Esophagus mucosa (tissue), 1 donor: ENCODE data around the gene MED8. TPM values are rescaled to one million over a fixed set of nuclear protein-coding genes. Genes with fewer than 3 reads are reported as not detected.
"Not testable (repeated sequence)": the region's sequence is repeated elsewhere in the genome, so short reads cannot be mapped to it uniquely, and the experiment has no call there.

Source experiments
- ATAC-seq: fragments of 200-7000 bp; cut with Tn5 transposase; one replicate; pipeline ENCODE4 v1.9.1; 2020
- total RNA-seq: library from RNA; stranded (reverse); gene quantifications from one replicate; pipeline ENCODE4 v1.2.4, GENCODE V29; 2023
- donor health status: DM: yes; HTN: yes; CAD: no.

Gene MED8
- total RNA-seq, 1 donor from 2014 or later: 46.0 TPM

- no peak for ATAC-seq
Observed at GRCh38 chr1:43382027-43382779, 7.4 kb downstream of the MED8 start.

- ATAC-seq: no peak
Observed at GRCh38 chr1:43381612-43382011, 8.0 kb downstream of the MED8 start.

GRCh38 chr1:43379476-43379875 is 10.1 kb downstream of the MED8 start:
- ATAC-seq: no peak

GRCh38 chr1:43377831-43378230 is 11.8 kb downstream of the MED8 start:
- ATAC-seq: no peak

GRCh38 chr1:43376723-43377235 is 12.8 kb downstream of the MED8 start:
- peak; percentile 39 for ATAC-seq

GRCh38 chr1:43373066-43373940 is 16.3 kb downstream of the MED8 start:
- peak; percentile 77 for ATAC-seq

GRCh38 chr1:43372172-43372571 is 17.4 kb downstream of the MED8 start:
- no peak for ATAC-seq

GRCh38 chr1:43370564-43370963 is 19.0 kb downstream of the MED8 start:
- ATAC-seq: no peak

- not testable (repeated sequence) for ATAC-seq
Observed at GRCh38 chr1:43369779-43370178, 19.8 kb downstream of the MED8 start.

- no peak for ATAC-seq
Observed at GRCh38 chr1:43368646-43369020, 21.0 kb downstream of the MED8 start.

GRCh38 chr1:43367904-43368645 is 21.5 kb downstream of the MED8 start, which contains the start of gene ELOVL1:
TSS of gene ELOVL1 (minus strand) at chr1:43368011. CDS start at chr1:43365609, 2,402 bp downstream.
- ATAC-seq: peak; percentile 84

- peak; percentile 76 for ATAC-seq
Observed at GRCh38 chr1:43367026-43367903, 22.3 kb downstream of the MED8 start.

GRCh38 chr1:43366601-43367025 is 23.0 kb downstream of the MED8 start:
- peak; percentile 13 for ATAC-seq

GRCh38 chr1:43366179-43366578 is 23.4 kb downstream of the MED8 start:
- ATAC-seq: peak; percentile 64

- no peak for ATAC-seq
Observed at GRCh38 chr1:43365678-43366077, 23.9 kb downstream of the MED8 start.

- ATAC-seq: no peak
Observed at GRCh38 chr1:43363935-43364525, 25.6 kb downstream of the MED8 start.

GRCh38 chr1:43363283-43363934 is 26.2 kb downstream of the MED8 start:
- ATAC-seq: no peak

- ATAC-seq: no peak
Observed at GRCh38 chr1:43360616-43361015, 29.0 kb downstream of the MED8 start.

GRCh38 chr1:43359696-43360095 is 29.9 kb downstream of the MED8 start:
- ATAC-seq: no peak
